ENCODE data around the gene PPIF. TPM values are rescaled to one million over a fixed set of nuclear protein-coding genes. Genes with fewer than 3 reads are reported as not detected.

Gene PPIF
- total and polyA plus RNA-seq, 4 donors: 21.7 to 96.8 (median 39.9) TPM

DNA sequence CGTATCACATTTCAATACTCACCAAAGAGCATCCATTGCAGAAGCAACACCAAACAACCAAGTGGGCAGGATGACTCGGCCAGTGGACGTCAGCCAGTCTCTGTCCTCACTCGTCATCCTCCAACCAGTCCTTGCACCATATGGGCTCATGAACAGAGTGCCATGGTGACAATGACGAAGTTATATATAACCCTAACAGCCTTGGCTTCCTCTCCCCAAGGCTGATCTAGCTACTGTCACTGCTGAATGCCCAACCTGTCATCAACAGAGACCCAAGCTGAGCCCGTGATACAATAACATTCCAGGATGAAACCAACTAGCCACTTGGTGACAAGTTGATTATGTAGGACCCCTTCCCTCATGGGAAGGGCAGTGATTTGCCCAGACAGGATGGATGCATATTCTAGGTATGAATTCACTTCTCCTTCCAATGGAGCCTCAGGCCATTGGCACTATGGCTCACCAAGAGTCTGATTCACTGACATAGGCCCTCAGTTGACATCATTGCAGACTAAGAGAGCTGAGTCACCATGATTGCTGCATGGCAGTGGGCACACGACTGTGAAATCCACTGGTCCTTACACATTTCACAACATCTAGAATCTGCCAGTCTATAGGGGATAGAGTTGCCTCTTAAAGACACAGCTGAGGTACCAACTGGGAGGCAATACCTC lies 26.3 kb upstream of the PPIF start:
- 76 to 80% methylated on average over 7 of the region's 7 CpGs for WGBS, 2 donors
- H3K4me3 ChIP-seq: no peak overlapping the region
- DNase-seq: no peak
- TF ChIP-seq, protein P1, sequence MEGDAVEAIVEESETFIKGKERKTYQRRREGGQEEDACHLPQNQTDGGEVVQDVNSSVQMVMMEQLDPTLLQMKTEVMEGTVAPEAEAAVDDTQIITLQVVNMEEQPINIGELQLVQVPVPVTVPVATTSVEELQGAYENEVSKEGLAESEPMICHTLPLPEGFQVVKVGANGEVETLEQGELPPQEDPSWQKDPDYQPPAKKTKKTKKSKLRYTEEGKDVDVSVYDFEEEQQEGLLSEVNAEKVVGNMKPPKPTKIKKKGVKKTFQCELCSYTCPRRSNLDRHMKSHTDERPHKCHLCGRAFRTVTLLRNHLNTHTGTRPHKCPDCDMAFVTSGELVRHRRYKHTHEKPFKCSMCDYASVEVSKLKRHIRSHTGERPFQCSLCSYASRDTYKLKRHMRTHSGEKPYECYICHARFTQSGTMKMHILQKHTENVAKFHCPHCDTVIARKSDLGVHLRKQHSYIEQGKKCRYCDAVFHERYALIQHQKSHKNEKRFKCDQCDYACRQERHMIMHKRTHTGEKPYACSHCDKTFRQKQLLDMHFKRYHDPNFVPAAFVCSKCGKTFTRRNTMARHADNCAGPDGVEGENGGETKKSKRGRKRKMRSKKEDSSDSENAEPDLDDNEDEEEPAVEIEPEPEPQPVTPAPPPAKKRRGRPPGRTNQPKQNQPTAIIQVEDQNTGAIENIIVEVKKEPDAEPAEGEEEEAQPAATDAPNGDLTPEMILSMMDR (IDR thresholded peaks at IDR 0.05; ENCODE audit: control extremely low read depth, extremely low read depth): no peak
- peak overlapping the region in 1 of 2 donors; percentile 62 for H3K27ac ChIP-seq (ENCODE audit: low read depth in 1 of 2, low read length in 1 of 2)
- H3K27me3 ChIP-seq (ENCODE audit: control insufficient read depth in 3 of 3, insufficient read depth in 3 of 3, low read length in 2 of 3): no peaks in the 10 kb centered on the region
- H3K4me1 ChIP-seq (ENCODE audit: control insufficient read depth in 5 of 5, insufficient read depth in 5 of 5, low read length in 5 of 5): peaks cover 0 to 17% (median 3%) of the 10 kb centered on the region in 5 donors
- peaks cover 0 to 2% (median 0%) of the 10 kb centered on the region in 4 donors for H3K9me3 ChIP-seq (ENCODE audit: control insufficient read depth in 4 of 4, insufficient read depth in 3 of 4, low read length in 3 of 4)
- H3K9ac ChIP-seq (ENCODE audit: insufficient read depth in 1 of 2, low read length in 2 of 2): no peak overlapping the region
- peaks cover 0 to 2% (median 0%) of the 10 kb centered on the region in 4 donors for H3K36me3 ChIP-seq (ENCODE audit: control insufficient read depth in 4 of 4, insufficient read depth in 4 of 4, low read length in 4 of 4)
- no peak for ATAC-seq (ENCODE audit: insufficient read depth, low FRiP score)

DNA sequence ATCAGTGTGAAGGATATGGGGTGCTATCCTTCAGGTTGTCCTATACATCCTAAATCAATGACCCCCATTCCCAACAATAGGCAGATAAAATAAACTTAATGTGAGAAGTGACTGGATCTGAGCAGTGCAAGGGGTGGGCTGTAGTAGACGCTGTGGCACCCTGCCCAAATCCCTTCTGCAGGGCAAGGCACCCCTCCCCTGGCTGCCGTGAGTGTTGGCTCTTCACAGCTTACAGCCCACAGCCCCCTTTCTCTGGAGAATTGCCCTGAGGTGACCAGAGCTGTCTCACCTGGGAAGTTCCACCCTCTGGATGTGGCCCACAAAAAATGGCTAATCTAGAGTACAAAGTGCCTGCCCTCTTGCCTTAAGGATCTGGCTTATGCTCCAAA lies 25.8 kb upstream of the PPIF start:
- TF ChIP-seq, protein P1 (IDR thresholded peaks at IDR 0.05; ENCODE audit: control extremely low read depth, extremely low read depth): no peak
- Histone ChIP-seq H3K9ac (ENCODE audit: insufficient read depth in 1 of 2, low read length in 2 of 2) (no peak overlapping the region), H3K9me3 (ENCODE audit: control insufficient read depth in 4 of 4, insufficient read depth in 3 of 4, low read length in 3 of 4) (peaks cover 0 to 4% (median 0%) of the 10 kb centered on the region in 4 donors), H3K4me1 (ENCODE audit: control insufficient read depth in 5 of 5, insufficient read depth in 5 of 5, low read length in 5 of 5) (peaks cover 0 to 17% (median 3%) of the 10 kb centered on the region in 5 donors), H3K27me3 (ENCODE audit: control insufficient read depth in 3 of 3, insufficient read depth in 3 of 3, low read length in 2 of 3) (no peaks in the 10 kb centered on the region), H3K27ac (ENCODE audit: low read depth in 1 of 2, low read length in 1 of 2) (no peak overlapping the region), H3K36me3 (ENCODE audit: control insufficient read depth in 4 of 4, insufficient read depth in 4 of 4, low read length in 4 of 4) (no peaks in the 10 kb centered on the region), H3K4me3 (no peak overlapping the region)
- ATAC-seq (ENCODE audit: insufficient read depth, low FRiP score) (no peak), DNase-seq (no peak)
- 69 to 71% methylated on average over 2 of the region's 2 CpGs for WGBS, 2 donors

DNA sequence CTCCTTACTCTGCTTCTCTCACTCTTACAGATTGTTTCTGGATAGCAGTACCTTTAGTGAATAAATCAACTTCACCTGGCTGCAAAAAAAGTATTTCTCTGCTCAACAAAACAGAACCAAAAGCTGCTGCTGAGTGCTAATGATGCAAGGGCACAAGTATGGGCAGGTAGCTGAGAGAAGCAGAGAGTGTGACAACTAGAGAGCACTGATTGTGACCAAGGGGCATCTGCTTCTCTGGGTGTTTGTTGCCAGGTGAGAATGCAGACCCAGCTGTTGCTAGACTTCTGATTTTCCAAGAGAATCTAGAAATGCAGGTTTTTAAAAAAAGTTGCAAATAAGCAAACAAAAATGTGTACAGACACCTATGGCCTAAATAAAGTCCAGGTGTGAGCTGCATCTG lies 25.3 kb upstream of the PPIF start:
- Histone ChIP-seq H3K27me3 (ENCODE audit: control insufficient read depth in 3 of 3, insufficient read depth in 3 of 3, low read length in 2 of 3) (no peaks in the 10 kb centered on the region), H3K4me3 (no peak overlapping the region), H3K9ac (ENCODE audit: insufficient read depth in 1 of 2, low read length in 2 of 2) (no peak overlapping the region), H3K9me3 (ENCODE audit: control insufficient read depth in 4 of 4, insufficient read depth in 3 of 4, low read length in 3 of 4) (peaks cover 0 to 5% (median 0%) of the 10 kb centered on the region in 4 donors), H3K27ac (ENCODE audit: low read depth in 1 of 2, low read length in 1 of 2) (no peak overlapping the region), H3K4me1 (ENCODE audit: control insufficient read depth in 5 of 5, insufficient read depth in 5 of 5, low read length in 5 of 5) (peaks cover 0 to 16% (median 3%) of the 10 kb centered on the region in 5 donors), H3K36me3 (ENCODE audit: control insufficient read depth in 4 of 4, insufficient read depth in 4 of 4, low read length in 4 of 4) (no peaks in the 10 kb centered on the region)
- no peak for DNase-seq
- TF ChIP-seq, protein P1 (IDR thresholded peaks at IDR 0.05; ENCODE audit: control extremely low read depth, extremely low read depth): no peak
- ATAC-seq (ENCODE audit: insufficient read depth, low FRiP score): no peak

Data from lung (tissue), 12 donors.